Endodermal cell (in vitro differentiated cells): ENCODE data around the gene GAL3ST3. TPM values are rescaled to one million over a fixed set of nuclear protein-coding genes. Genes with fewer than 3 reads are reported as not detected.

Source experiments
- DNase-seq: peaks from one replicate; pipeline ENCODE4 v3.0.0-alpha.2; 2017
- H3K27ac ChIP-seq: 2 replicates; pipeline ENCODE4 v1.5.1; 2013; ENCODE audit warnings: mild to moderate bottlenecking, low read depth, low read length, moderate library complexity
- H3K27me3 ChIP-seq: 2 replicates; pipeline ENCODE4 v1.6.1; 2013; ENCODE audit warnings: mild to moderate bottlenecking, low read length, moderate library complexity; ENCODE audit not compliant: insufficient read depth, control insufficient read depth, poor library complexity, severe bottlenecking
- H3K36me3 ChIP-seq: 2 replicates; pipeline ENCODE4 v1.7.0; 2013; ENCODE audit warnings: mild to moderate bottlenecking, low read length, moderate library complexity; ENCODE audit not compliant: control insufficient read depth, insufficient read depth
- H3K4me1 ChIP-seq: one replicate; pipeline ENCODE4 v1.7.0; 2013; ENCODE audit warnings: low read length; ENCODE audit not compliant: control insufficient read depth, insufficient read depth
- H3K4me3 ChIP-seq: 2 replicates; pipeline ENCODE4 v1.5.1; 2013; ENCODE audit warnings: mild to moderate bottlenecking, low read length, moderate library complexity
- H3K9ac ChIP-seq: 2 replicates; pipeline ENCODE4 v1.6.1; 2013; ENCODE audit warnings: mild to moderate bottlenecking, low read length, moderate library complexity; ENCODE audit not compliant: poor library complexity, severe bottlenecking; ENCODE audit errors: extremely low read depth
- H3K9me3 ChIP-seq: 2 replicates; pipeline ENCODE4 v1.6.1; 2013; ENCODE audit warnings: mild to moderate bottlenecking, low read length, moderate library complexity; ENCODE audit not compliant: control insufficient read depth
- H3K27ac Mint-ChIP-seq: 2 replicates; pipeline ENCODE4 v1.8.0; 2020; ENCODE audit warnings: mixed read lengths
- H3K27me3 Mint-ChIP-seq: 2 replicates; pipeline ENCODE4 v1.8.0; 2021; ENCODE audit warnings: mild to moderate bottlenecking, mixed read lengths; ENCODE audit not compliant: insufficient read depth
- H3K36me3 Mint-ChIP-seq: 2 replicates; pipeline ENCODE4 v1.8.0; 2020; ENCODE audit warnings: low read depth, mixed read lengths
- H3K4me1 Mint-ChIP-seq: 2 replicates; pipeline ENCODE4 v1.8.0; 2020; ENCODE audit warnings: mixed read lengths
- H3K4me3 Mint-ChIP-seq: 2 replicates; pipeline ENCODE4 v1.8.0; 2020; ENCODE audit warnings: mild to moderate bottlenecking, moderate library complexity, mixed read lengths
- H3K9me3 Mint-ChIP-seq: 2 replicates; pipeline ENCODE4 v1.8.0; 2020; ENCODE audit warnings: mild to moderate bottlenecking, mixed read lengths
- CTCF ChIP-seq: fragments of 200-600 bp; sonication (generic); conservative IDR thresholded peaks from 2 replicates; pipeline ENCODE4 v1.5.0; 2021; ENCODE audit warnings: antibody characterized with exemption, mild to moderate bottlenecking
- WGBS, 2 experiments: methylation state at CpG; one replicate each; pipeline versions ENCODE4 v1.1.5 to v1.1.7; 2013; ENCODE audit warnings: missing lambda C conversion rate in 2 of 2, mixed read lengths in 1 of 2; ENCODE audit not compliant: insufficient coverage in 1 of 2, insufficient read length in 1 of 2; 5-methylcytosine and 5-hydroxymethylcytosine counted together
- total RNA-seq, 2 donors: library from RNA; stranded (reverse); fragmentation: NEBNext Ultra II Directional in 1 of 2; extraction: Animal tissue kit (Norgen Biotek cat#: 25700) in 1 of 2; gene quantifications; 2 replicates in 1 of 2; 3 replicates in 1 of 2; pipeline ENCODE4 v1.2.1, GENCODE V29; 2021

The GAL3ST3 gene
- total RNA-seq, 2 donors from 2014 or later, result 7.4 to 11.2 TPM

DNA sequence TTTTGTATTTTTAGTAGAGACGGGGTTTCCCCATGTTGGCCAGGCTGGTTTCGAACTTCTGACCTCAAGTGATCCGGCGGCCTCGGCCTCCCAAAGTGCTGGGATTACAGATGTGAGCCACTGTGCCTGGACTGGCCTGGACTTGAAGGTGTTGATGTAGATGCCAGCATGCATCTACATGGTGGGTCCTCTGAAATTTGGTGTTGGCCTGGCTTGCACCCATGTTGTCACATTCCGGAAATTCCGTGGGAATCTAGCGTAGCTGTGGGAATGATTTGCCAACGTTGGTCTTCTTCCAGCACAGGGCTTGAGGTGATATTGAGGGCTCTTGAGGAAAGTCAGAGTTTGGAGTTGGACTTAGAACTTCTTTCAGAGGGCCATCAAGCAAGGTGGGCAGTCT is 27.6 kb upstream of the GAL3ST3 start:
- no peak for DNase-seq

DNA sequence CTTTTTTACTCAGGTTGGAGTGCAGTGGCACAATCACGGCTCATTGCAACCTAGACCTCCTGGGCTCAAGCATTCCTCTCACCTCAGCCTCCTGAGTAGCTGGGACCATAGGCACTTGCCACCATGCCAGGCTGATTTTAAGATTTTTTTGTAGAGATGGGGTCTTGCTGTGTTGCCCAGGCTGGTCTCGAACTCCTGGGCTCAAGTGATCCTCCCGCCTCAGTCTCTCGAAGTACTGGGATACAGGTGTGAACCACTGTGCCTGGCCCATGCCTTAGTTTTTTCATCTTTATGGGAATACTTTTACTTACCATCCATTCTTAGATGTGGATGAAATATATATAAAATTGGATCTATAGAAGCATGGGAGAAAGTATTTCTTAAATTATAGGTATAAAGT is 26.3 kb upstream of the GAL3ST3 start:
- Histone ChIP-seq H3K36me3 (peaks cover 48% of the 10 kb centered on the region), H3K27me3 (no peaks in the 10 kb centered on the region), H3K4me1 (no peaks in the 10 kb centered on the region), H3K27ac (no peak overlapping the region), H3K4me3 (no peak overlapping the region), H3K9me3 (no peaks in the 10 kb centered on the region), H3K9ac (no peak overlapping the region)
- no peak overlapping the region for H3K4me3 Mint-ChIP-seq
- no peak overlapping the region for H3K27ac Mint-ChIP-seq
- no peak for TF ChIP-seq CTCF
- no peak for DNase-seq
- H3K36me3 Mint-ChIP-seq, result peaks cover 42% of the 10 kb centered on the region
- H3K9me3 Mint-ChIP-seq, result no peaks in the 10 kb centered on the region
- peaks cover 31% of the 10 kb centered on the region for H3K4me1 Mint-ChIP-seq
- WGBS, 2 experiments, result 88 to 98% methylated on average over 1 to 4 of the region's 4 CpGs
- H3K27me3 Mint-ChIP-seq, result no peaks in the 10 kb centered on the region

More for the DNA sequence above, 27.6 kb upstream of the GAL3ST3 start:
- Mint-ChIP-seq H3K36me3 (peaks cover 42% of the 10 kb centered on the region), H3K27ac (no peak overlapping the region), H3K9me3 (no peaks in the 10 kb centered on the region), H3K4me3 (no peak overlapping the region), H3K4me1 (peaks cover 29% of the 10 kb centered on the region), H3K27me3 (no peaks in the 10 kb centered on the region)
- no peaks in the 10 kb centered on the region for H3K4me1 ChIP-seq
- no peak overlapping the region for H3K27ac ChIP-seq
- no peaks in the 10 kb centered on the region for H3K9me3 ChIP-seq
- no peak overlapping the region for H3K4me3 ChIP-seq
- no peak overlapping the region for H3K9ac ChIP-seq
- no peaks in the 10 kb centered on the region for H3K27me3 ChIP-seq
- no peak for TF ChIP-seq CTCF
- WGBS, 2 experiments, result 83 to 95% methylated on average over 8 to 9 of the region's 9 CpGs
- peaks cover 52% of the 10 kb centered on the region for H3K36me3 ChIP-seq

DNA sequence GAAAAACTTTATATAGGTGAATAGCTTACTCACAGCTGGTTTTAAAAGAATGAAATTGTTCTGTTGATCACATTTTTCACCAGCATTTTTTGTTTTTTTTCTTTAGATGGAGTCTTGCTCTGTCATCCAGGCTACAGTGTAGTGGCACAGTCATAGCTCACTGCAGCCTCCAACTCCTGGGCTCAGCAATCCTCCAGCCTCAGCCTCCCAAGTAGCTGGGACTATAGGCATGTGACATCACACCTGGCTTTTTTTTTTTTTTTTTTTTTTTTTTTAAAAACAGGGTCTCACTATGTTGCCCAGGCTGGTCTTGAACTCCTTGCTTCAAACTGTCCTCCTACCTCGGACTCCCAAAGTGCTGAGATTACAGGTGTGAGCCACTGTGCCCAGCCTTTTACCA is 24.7 kb upstream of the GAL3ST3 start:
- Histone ChIP-seq H3K9me3 (no peaks in the 10 kb centered on the region), H3K9ac (no peak overlapping the region), H3K4me1 (peaks cover 5% of the 10 kb centered on the region), H3K27ac (no peak overlapping the region), H3K4me3 (no peak overlapping the region), H3K27me3 (no peaks in the 10 kb centered on the region), H3K36me3 (peaks cover 55% of the 10 kb centered on the region)
- Mint-ChIP-seq H3K27me3 (no peaks in the 10 kb centered on the region), H3K36me3 (peaks cover 49% of the 10 kb centered on the region), H3K4me3 (no peak overlapping the region), H3K4me1 (peaks cover 28% of the 10 kb centered on the region), H3K27ac (no peak overlapping the region), H3K9me3 (no peaks in the 10 kb centered on the region)
- no peak for DNase-seq
- no peak for TF ChIP-seq CTCF
- 93% methylated on average over 1 of the region's 1 CpG; no CpG with 5 or more reads in 1 of the 2 experiments for WGBS, 2 experiments
